Adipocyte (in vitro differentiated cells): ENCODE data around the gene HOXA5.

Experiments
- DNase-seq: peaks from one replicate; pipeline ENCODE4 v3.0.0-alpha.2; 2015; ENCODE audit warnings: low read depth
- H3K27me3 ChIP-seq: replicated peaks from 2 replicates; pipeline ENCODE4 v1.7.0; 2013; ENCODE audit warnings: mild to moderate bottlenecking, low read length, moderate library complexity; ENCODE audit not compliant: control insufficient read depth, insufficient read depth
- H3K36me3 ChIP-seq: 2 replicates; pipeline ENCODE4 v1.7.0; 2013; ENCODE audit warnings: low read length, mild to moderate bottlenecking, moderate library complexity; ENCODE audit not compliant: control insufficient read depth, insufficient read depth, severe bottlenecking
- H3K4me1 ChIP-seq: 2 replicates; pipeline ENCODE4 v1.7.0; 2013; ENCODE audit warnings: mild to moderate bottlenecking, low read length, moderate library complexity; ENCODE audit not compliant: control insufficient read depth, insufficient read depth
- H3K4me3 ChIP-seq: 2 replicates; pipeline ENCODE4 v1.7.0; 2013; ENCODE audit warnings: mild to moderate bottlenecking, low read length, moderate library complexity
- H3K9ac ChIP-seq: 2 replicates; pipeline ENCODE4 v1.7.0; 2013; ENCODE audit warnings: mild to moderate bottlenecking, low read length, moderate library complexity
- H3K9me3 ChIP-seq: 2 replicates; pipeline ENCODE4 v1.7.0; 2013; ENCODE audit warnings: mild to moderate bottlenecking, low read length, moderate library complexity; ENCODE audit not compliant: control insufficient read depth

The HOXA5 gene

DNA sequence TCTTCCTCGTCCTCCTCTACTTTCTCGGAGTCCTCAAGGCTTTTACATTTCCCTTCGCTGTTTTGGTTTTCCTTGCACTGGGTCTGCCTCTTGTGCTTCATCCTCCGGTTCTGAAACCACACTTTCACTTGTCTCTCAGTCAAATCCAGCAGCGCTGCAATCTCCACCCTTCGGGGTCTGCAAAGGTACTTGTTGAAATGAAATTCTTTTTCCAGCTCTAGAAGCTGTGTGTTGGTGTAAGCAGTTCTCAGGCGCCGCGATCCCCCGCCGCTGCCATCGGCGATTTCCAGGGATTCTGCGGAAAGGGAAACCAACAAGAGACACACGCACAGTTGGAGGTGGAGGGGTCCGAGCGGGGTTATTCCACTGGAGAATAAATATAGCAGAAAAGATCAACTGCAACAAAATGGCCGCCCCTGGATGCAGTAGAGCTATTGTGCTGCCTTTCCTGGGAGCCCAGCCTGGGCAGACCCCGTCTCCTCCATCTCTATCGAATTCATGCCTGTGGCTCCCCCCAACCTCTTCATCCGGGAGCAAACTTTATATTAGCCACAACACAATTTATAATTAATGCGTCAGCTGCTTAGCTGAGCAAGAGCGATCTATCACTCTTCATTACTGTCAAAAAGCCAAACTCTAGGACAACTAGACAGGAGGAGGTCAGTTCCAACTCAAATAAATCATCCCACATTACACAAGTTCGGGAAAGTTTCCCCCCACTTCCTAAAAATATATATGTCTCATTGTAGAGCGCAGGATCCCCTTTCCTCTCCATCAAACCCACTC lies 42.1 kb downstream of the HOXA5 start:
- Histone ChIP-seq H3K36me3 (no peaks in the 10 kb centered on the region), H3K4me3 (peak overlapping the region; percentile 66), H3K9me3 (no peaks in the 10 kb centered on the region), H3K27me3 (no peaks in the 10 kb centered on the region), H3K4me1 (peaks cover 66% of the 10 kb centered on the region), H3K9ac (peak overlapping the region; percentile 60)
- DNase-seq = no peak

DNA sequence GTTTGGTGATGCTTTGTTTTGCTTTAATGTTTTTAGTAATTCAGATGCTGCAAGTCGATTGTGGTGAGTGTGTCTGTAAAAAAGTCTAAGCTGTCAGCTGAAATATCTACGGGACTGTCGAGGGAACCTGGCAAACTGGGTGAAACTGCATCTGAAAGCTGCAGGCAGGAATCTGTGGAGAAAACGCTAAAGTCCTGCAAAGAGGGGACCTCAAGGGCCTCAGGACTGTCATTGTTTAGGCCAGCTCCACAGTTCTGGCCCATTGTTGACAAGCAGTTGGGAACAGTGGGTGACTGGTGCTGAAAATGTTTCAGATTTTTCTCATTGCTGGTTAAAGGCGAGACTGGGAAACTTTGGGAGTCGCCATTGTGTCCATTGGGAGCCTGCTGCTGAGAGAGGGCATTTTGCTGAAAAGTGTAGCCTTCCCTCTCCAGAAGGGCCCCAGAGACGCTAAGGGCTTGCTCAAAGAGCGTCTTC lies 42.7 kb downstream of the HOXA5 start:
- no peak for DNase-seq
- Histone ChIP-seq H3K9ac (peak overlapping the region; percentile 60), H3K36me3 (no peaks in the 10 kb centered on the region), H3K9me3 (no peaks in the 10 kb centered on the region), H3K4me3 (peak overlapping the region; percentile 66), H3K4me1 (peaks cover 59% of the 10 kb centered on the region), H3K27me3 (no peaks in the 10 kb centered on the region)

DNA sequence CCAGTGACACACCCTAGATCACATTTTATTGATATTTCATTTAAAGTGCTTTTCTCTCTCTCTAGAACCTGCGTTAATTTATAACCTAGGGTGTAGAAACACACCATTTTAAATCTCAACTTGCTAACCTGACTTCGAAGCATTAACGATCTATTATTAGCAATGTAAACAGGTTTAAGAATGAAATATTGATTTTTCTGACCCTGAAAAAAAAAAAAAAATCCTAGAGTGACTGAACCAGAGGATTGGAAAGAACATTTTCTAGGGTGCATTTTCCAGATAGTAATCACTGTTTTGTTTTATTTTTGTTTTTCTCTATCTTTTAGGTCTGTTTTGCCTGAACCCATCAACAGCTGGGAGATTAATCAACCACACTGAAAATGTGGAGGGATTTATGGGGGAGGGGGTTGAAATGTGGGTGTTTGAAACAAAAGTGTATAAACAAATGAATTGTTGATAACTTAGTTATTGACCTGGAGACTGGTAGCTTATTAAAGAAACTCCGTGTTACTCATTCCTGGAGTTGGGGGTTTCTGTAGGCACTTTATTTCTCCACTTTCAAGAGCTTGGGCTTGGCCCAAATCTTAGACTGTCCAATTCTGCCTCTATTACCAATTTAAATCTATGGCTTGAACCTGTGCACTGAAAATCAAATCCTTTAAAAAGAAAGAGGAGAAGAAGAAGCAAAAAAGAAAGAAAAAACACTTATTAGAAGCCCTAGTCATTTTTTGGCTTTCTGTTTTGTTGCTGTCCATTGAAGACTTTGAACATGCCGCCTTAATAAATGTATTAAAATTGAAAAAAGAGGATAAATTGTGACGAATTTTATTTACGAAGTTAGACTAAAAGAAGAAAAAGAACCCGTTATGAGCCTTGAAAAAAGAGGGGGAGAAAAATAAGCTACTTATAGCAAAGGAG lies 43.8 kb downstream of the HOXA5 start:
- Histone ChIP-seq H3K36me3 (no peaks in the 10 kb centered on the region), H3K9me3 (no peaks in the 10 kb centered on the region), H3K4me3 (peak overlapping the region; percentile 94), H3K9ac (peak overlapping the region; percentile 97), H3K4me1 (peaks cover 56% of the 10 kb centered on the region), H3K27me3 (no peaks in the 10 kb centered on the region)
- DNase-seq = no peak

GRCh38 chr7:27098578-27099451 lies 44.7 kb downstream of the HOXA5 start:
- Histone ChIP-seq H3K9ac (peak overlapping the region; percentile 97), H3K4me3 (peak overlapping the region; percentile 94), H3K9me3 (no peaks in the 10 kb centered on the region), H3K4me1 (peaks cover 54% of the 10 kb centered on the region), H3K27me3 (no peaks in the 10 kb centered on the region), H3K36me3 (no peaks in the 10 kb centered on the region)
- DNase-seq = no peak

DNA sequence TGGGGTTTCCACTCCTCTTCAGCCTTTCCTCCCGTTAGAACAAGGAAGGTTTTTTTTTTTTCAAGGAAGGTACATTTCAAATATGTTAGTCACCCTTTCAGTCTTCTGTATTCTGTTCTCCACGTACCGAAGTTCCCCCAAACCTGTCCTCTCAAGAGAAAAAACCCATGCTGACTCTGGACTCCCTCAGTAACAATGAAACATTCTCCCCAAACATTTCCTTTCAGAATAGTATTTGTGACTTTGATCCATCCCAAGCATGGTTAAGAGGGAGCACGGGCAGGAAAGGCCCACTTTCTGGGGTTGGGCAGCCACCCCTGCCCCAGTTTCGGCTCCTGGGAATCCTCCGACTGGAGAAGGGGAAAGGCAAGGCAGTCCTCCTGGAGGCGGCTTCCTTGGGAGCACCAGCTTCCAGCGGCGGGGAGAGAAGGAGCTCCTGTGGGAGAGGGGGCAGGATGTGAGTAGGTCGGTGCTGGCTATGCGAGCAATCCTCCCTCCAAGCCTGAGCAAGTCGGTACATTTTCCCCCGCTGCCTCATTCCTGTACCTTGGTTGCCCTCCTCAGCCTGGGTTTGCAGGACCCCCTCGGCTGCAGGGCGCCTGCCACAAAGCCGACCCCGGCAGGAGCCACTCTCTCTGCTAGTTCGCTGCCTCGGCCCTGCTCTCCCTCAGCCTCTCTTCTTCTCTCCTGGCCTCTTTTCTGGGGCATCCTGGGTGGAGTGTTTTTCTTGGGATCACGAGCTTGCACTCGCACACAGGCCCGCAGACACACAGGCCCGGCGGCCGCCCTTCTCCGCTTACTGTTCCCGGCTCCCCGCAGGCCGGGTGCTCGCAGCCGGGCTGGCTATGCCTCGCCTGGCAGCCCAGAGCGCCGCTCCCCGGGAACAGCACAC lies 45.5 kb downstream of the HOXA5 start:
- DNase-seq = no peak
- H3K4me3 ChIP-seq = peak overlapping the region; percentile 94

GRCh38 chr7:27096768-27097514 lies 46.5 kb downstream of the HOXA5 start:
- Histone ChIP-seq H3K27me3 (no peaks in the 10 kb centered on the region), H3K9me3 (no peaks in the 10 kb centered on the region), H3K36me3 (no peaks in the 10 kb centered on the region), H3K4me3 (peak overlapping the region; percentile 94), H3K9ac (peak overlapping the region; percentile 97), H3K4me1 (peaks cover 51% of the 10 kb centered on the region)
- no peak for DNase-seq

More for the DNA sequence above, 45.5 kb downstream of the HOXA5 start:
- Histone ChIP-seq H3K9me3 (no peaks in the 10 kb centered on the region), H3K36me3 (no peaks in the 10 kb centered on the region), H3K9ac (peak overlapping the region; percentile 97), H3K4me1 (peaks cover 51% of the 10 kb centered on the region), H3K27me3 (no peaks in the 10 kb centered on the region)

DNA sequence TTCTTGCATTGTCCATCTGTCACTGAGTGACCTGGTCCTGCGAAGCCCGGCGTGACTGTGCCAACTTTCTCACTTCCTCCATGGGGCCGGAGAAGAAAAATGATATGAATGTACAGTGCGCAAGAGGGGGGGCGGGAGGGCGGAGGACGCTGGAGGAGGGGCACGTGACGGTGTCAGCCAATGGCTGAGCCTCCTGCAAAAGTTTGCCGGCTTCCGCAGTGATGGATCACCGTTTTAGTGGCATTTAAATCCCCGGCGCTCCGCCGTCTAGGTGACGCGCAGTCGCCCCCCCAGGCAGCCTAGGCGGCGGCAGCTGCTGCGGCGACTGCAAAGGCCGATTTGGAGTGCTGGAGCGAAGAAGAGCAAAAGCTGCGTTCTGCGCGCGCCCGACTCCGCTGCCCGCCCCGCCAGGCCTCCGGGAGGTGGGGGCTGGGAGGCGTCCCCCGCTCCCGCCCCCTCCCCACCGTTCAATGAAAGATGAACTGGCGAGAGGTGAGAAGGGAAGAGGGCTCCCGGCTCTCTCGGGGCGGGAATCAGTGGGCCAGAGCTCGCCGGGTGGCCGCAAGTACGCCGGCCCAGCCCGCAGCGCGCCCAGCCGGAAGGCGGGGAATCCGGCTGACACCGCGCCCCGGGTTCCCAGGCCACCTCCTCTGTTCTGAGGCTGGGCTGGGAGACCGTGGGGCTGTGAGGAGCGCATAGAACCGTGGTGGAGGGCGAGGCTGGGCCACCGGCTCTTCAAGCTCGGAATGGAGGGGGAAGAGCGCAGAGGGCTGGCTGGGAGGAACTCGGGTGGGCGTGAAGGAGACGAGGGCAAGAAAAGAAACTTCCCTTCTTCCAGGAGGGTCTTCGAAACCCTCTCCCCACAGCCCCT lies 47.3 kb downstream of the HOXA5 start, which contains the start of gene HOXA1:
TSS of gene HOXA1 (minus strand) at position 104 of the 871 bp plus-strand sequence. CDS start at position 16, 88 bp downstream.
- Histone ChIP-seq H3K9ac (peak within 1 kb of the TSS; percentile 97), H3K27me3 (no peaks in the 10 kb centered on the region), H3K9me3 (no peaks in the 10 kb centered on the region), H3K36me3 (no peaks in the 10 kb centered on the region), H3K4me3 (peak within 1 kb of the TSS; percentile 94), H3K4me1 (peaks cover 44% of the 10 kb centered on the region)
- no peak for DNase-seq

DNA sequence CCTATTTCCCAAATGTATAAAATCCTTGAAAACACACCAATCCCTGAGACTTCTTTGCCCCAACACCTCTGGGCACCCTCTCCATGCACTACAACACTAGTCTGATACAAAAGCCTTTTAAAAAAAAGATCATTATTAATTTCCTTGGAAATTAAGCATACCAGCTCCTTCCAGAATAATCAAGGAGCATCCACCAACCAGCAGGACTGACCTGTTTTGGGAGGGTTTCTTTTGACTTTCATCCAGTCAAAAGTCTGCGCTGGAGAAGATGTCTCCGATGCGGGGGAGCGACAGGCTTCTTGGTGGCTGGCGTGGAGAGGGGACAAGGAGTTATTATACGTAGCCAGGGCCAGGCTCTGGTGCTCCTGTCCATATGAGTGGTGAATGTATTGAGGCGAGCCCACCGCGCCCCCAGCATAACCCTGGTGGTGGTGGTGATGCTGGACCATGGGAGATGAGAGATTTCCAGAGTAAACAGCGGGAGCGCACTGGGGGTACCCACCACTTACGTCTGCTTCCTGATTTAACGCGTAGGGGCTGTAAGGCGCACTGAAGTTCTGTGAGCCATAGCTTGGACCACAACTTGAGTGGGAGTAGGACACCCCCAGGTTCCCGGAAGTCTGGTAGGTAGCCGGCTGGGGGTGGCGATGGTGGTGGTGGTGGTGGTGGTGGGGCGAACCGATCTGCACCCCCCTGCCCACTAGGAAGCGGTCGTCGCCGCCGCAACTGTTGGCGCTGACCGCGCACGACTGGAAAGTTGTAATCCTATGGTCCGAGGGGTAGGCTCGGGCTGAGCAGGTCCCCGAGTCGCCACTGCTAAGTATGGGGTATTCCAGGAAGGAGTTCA lies 48.2 kb downstream of the HOXA5 start:
- DNase-seq = no peak

More for the DNA sequence above, 48.2 kb downstream of the HOXA5 start:
- Histone ChIP-seq H3K9me3 (no peaks in the 10 kb centered on the region), H3K27me3 (no peaks in the 10 kb centered on the region), H3K4me3 (peak overlapping the region; percentile 94), H3K9ac (peak overlapping the region; percentile 77), H3K36me3 (no peaks in the 10 kb centered on the region), H3K4me1 (peaks cover 36% of the 10 kb centered on the region)
